Esophagus muscularis mucosa (tissue), 4 donors: ENCODE data around the gene SYPL2.

Experiments
- CTCF ChIP-seq, 3 experiments: fragments of 200-600 bp in 2 of 3; fragments of 450-650 bp in 1 of 3; sonication (generic) in 2 of 3; IDR thresholded peaks; one replicate each; pipeline ENCODE4 v1.5.1; 2017 to 2019; ENCODE audit warnings: antibody characterized with exemption in 3 of 3, mild to moderate bottlenecking in 2 of 3, moderate library complexity in 1 of 3
- EP300 ChIP-seq: sonication (generic); formaldehyde crosslinking; IDR thresholded peaks from one replicate; pipeline ENCODE4 v1.6.1; 2017; ENCODE audit warnings: antibody characterized with exemption
- POLR2A ChIP-seq: fragments of 450-650 bp; IDR thresholded peaks from one replicate; pipeline ENCODE4 v1.6.1; 2017; ENCODE audit warnings: antibody characterized with exemption, moderate library complexity, mild to moderate bottlenecking, low read depth
- POLR2AphosphoS5 ChIP-seq, 2 donors: sonication (generic); formaldehyde crosslinking; IDR thresholded peaks; one replicate each; pipeline ENCODE4 v1.6.1; 2017; ENCODE audit warnings: antibody characterized with exemption in 2 of 2

GRCh38 chr1:109441069-109441468 is 25.3 kb upstream of the SYPL2 start:
- TF ChIP-seq CTCF (IDR thresholded peaks at IDR 0.05) (no peak), POLR2A (no peak), POLR2AphosphoS5 (IDR thresholded peaks at IDR 0.05) (no peak), EP300 (no peak)
